HepG2 (cell line): ENCODE results near the gene EHD1.

Experiments
- AHR ChIP-seq: IDR thresholded peaks from 2 replicates; pipeline ENCODE4 v1.6.1; 2018; ENCODE audit warnings: missing genetic modification reagents, missing compliant biosample characterization
- JUN ChIP-seq: sonication (generic); formaldehyde crosslinking; IDR thresholded peaks from 2 replicates; pipeline ENCODE4 v1.4.0; 2020; ENCODE audit warnings: mild to moderate bottlenecking, missing genetic modification reagents
- POLR2AphosphoS5 ChIP-seq: IDR thresholded peaks from 2 replicates; pipeline ENCODE4 v1.6.1; 2012; ENCODE audit warnings: low read depth, low read length
- STAT6 ChIP-seq: sonication (generic); formaldehyde crosslinking; IDR thresholded peaks from 2 replicates; pipeline ENCODE4 v1.4.0; 2020; ENCODE audit warnings: missing genetic modification reagents, mild to moderate bottlenecking, borderline replicate concordance
- TCF7L2 ChIP-seq: IDR thresholded peaks from 2 replicates; pipeline ENCODE4 v1.6.1; 2011; ENCODE audit warnings: mild to moderate bottlenecking, low read depth, low read length, moderate library complexity
- TP53 ChIP-seq: sonication (generic); formaldehyde crosslinking; conservative IDR thresholded peaks from 2 replicates; pipeline ENCODE4 v1.4.0; 2020; ENCODE audit warnings: missing genetic modification reagents
- ZFP36 ChIP-seq: fragments of 150-350 bp; IDR thresholded peaks from 2 replicates; pipeline ENCODE4 v1.6.1; 2018; ENCODE audit warnings: borderline replicate concordance, low read length, low read depth; ENCODE audit not compliant: partially characterized antibody
- ZNF678 ChIP-seq: sonication (generic); formaldehyde crosslinking; IDR thresholded peaks from 2 replicates; pipeline ENCODE4 v1.4.0; 2020; ENCODE audit warnings: mild to moderate bottlenecking, missing genetic modification reagents

GRCh38 chr11:64900263-64900678, 21.9 kb upstream of the EHD1 start:
- TF ChIP-seq POLR2AphosphoS5 (no peak), AHR (CRISPR knock-in tag) (no peak), STAT6 (CRISPR knock-in tag) (no peak), JUN (no peak), ZFP36 (no peak), TP53 (CRISPR knock-in tag) (no peak), ZNF678 (CRISPR knock-in tag) (no peak), TCF7L2 (no peak)
